Activated CD4-positive, alpha-beta T cell treated with anti-CD3 and anti-CD28 coated beads for 4 hours (primary cell): Measurements from ENCODE around the gene AAK1.
"Not testable (repeated sequence)": the region's sequence is repeated elsewhere in the genome, so short reads cannot be mapped to it uniquely, and the experiment has no call there.

Experiments used
- DNase-seq, 2 donors: peaks; one replicate each; pipeline ENCODE4 v3.0.0-alpha.2; 2020

The AAK1 gene

GRCh38 chr2:69643602-69644505, at the start of gene AAK1:
Gene AAK1, minus strand, starts transcription at chr2:69643739. Its CDS starts 699 bp downstream, at chr2:69643040.
- DNase-seq = peak; percentile 73 to 77

DNA sequence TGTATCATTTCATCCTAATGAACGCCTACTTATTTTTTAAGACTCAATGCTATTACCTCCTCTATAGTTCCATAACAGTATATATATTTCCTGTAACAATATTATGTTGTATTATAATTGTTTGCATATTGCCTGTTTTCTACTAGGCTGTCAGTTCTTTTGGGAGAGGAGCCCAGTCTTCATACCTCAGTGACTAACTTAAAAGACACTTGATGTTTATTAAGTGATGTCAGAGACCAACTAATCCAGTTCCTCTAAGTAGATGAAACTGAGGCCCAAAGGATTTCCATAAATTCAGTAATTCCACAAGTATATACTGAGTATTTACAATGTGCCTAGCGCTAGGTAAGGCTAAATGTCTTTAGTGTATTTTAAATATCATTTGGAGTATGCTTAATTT, 48.9 kb upstream of the AAK1 start:
- no peak for DNase-seq

DNA sequence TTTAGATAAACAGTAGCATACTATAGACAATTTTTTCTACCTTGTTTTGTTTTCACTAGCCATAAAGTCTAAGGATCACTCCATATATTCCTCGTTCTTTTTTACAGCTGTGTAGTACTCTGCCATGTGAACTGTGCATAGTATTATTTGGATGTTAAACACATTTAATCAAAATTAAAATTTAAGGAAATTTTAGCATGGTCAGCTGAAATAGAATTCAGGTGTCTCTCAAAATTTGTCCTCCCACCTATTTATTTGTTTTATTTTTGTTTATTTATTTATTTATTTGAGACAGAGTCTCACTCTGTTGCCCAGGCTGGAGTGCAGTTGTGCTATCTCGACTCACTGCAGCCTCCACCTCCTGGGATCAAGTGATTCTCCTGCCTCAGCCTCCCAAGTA, 46.4 kb upstream of the AAK1 start:
- no peak for DNase-seq

- DNase-seq = no peak
Observed at GRCh38 chr2:69689466-69689865, 45.9 kb upstream of the AAK1 start.

DNA sequence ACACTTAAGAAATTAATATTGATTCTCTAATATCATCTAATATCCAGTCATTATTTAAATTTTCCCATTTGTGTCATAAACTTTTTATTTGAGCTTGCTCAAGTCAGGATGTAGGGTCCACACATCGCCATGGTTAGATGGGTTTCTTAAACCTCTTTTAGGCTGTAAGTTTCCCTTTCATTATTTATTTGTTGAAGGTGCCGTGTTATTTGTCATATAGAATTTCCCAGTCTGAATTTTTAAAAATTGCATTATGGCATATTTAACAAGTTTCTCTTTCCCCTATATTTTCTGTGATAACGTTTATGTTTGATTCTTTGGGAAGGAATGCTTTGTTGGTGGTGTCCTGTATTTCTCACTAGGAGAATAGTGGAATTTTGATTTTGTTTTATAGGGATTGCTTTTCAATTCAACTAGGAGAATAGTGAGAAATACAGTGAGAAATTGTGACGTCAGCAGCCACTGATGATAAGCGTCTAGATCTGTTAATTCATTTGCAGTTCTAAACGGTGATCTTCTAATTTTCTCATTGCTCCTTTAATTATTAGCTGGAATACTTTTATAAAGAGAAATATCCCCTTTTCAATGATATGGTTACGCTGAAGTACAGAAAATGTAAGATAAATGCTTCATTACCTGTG, 44.6 kb upstream of the AAK1 start:
- no peak for DNase-seq

DNA sequence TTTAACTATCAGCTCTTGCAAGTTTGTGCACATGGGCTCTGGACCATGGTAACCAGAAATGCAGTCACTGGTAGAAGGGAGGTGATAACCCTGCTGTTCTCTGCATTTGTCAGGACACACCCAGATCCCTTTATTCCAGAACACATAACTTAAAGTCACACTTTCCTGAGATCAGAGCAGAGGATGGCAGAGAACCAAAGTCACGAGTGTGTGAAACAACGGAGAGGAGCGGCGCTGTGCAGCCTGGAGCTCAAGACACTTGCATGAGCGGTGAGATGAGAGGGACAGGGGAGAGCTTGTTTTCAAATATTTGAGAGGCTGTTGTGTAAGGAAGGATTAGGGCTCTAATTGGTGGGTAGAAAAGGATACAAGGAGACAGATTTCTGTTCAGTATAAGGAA, 43.3 kb upstream of the AAK1 start:
- no peak for DNase-seq

- DNase-seq = no peak
Observed at GRCh38 chr2:69685321-69686048, 41.9 kb upstream of the AAK1 start.

DNA sequence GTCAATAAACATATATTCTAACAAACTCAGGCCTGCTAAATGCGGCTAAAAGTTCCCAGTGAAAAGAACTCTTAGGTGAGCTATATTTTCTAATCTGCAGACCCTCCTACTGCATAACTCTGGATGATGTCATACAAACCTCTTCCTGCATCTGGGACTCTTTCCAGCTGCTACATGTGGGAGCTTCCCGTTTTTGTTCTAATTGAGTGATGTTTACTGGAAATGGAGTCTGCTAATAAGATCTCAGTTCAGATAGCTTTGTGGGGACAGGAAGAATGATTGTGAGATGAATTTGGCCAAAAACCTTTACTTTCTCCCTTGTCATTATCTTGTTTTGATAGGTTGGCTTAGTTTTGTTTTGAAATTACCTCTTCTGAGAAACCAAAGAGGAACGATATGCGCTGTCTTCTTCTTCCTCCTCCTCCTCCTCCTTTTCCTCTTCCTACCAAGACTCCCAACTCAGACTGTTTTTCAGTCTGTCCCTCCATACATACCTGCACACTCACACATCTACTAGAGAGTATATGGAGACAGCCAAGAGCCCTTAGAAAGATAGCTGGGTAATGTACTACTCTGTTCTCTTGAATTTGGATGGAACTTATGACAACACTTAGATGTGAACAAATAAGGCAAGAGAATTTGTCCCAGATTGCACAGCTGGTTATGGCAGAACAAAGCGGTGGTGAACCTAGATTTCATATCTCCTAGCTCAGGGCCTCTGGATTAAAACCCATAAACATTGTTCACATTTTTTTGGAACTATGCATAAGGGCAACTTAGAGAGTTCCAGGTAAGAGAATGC, 39.8 kb upstream of the AAK1 start:
- no peak for DNase-seq

DNA sequence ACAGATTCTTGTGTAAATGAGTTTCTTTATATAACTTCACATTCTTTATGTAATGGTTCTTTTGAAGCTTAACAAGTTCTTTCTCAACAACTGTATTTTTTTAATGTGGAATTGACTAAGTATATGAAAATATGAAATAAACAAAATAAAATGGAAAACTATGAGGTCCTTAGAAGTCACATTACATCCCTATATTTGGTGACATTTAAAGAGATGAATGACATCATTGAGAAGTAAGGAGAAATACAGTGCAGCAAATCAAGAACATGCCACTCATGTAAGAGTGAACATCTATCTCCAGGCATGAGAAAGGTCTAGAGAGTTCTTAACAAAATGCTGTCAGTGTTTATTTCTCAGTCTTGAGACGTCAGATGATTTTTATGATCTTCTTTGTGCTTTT, 39.0 kb upstream of the AAK1 start:
- no peak for DNase-seq

GRCh38 chr2:69680001-69680675, 36.6 kb upstream of the AAK1 start:
- DNase-seq = no peak

GRCh38 chr2:69677914-69678313, 34.4 kb upstream of the AAK1 start:
- DNase-seq = no peak

GRCh38 chr2:69676146-69676545, 32.6 kb upstream of the AAK1 start:
- DNase-seq = no peak

GRCh38 chr2:69674316-69674670, 30.8 kb upstream of the AAK1 start:
- no peak for DNase-seq

- not testable (repeated sequence) for DNase-seq
Observed at GRCh38 chr2:69673098-69673497, 29.6 kb upstream of the AAK1 start.

DNA sequence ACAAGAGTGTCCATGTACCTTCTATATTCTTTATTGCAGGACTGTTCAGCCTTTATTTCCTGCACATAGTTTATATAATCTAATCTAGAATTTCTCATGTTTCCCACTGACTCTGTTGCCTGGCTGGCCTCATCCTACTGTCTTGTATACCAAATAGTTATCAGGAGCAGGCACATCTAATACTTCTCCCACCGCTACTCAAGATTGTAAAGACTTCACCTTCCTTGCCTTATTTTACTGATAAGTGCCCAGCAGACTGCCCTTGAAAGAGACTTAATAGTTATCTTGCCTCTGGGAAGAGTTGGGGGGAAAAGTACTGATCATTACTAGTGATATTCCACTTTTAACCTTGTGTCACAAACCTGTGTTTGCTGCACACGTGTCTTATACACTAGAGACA, 26.1 kb upstream of the AAK1 start:
- no peak for DNase-seq

- no peak for DNase-seq
Observed at GRCh38 chr2:69668598-69668997, 25.1 kb upstream of the AAK1 start.

DNA sequence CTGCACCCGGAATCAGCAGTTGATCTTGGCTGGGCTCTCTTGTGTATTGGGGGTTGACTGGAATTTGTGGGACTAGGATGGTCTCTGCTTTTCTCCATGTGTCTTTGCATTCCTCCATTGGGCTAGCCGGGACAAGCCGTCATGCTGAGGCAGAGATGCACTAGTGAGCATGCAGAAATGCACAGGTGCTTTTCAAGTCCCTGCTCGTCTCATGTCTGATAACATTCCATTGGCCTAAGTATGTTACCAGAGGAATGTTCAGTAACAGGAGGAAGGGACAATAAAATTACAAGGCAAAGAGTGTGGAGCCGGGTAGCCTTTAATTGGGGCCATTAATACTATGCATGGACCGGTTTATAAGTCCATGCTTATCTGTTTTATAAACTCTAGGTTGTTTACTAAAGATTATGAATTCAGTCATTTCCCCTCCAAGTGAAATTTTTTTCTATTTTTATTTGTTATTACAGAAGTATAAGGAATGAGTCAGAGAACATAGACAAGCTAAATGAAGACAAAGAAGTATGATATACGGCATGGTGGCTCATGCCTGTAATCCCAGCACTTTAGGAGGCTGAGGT, 24.4 kb upstream of the AAK1 start:
- DNase-seq = no peak

DNA sequence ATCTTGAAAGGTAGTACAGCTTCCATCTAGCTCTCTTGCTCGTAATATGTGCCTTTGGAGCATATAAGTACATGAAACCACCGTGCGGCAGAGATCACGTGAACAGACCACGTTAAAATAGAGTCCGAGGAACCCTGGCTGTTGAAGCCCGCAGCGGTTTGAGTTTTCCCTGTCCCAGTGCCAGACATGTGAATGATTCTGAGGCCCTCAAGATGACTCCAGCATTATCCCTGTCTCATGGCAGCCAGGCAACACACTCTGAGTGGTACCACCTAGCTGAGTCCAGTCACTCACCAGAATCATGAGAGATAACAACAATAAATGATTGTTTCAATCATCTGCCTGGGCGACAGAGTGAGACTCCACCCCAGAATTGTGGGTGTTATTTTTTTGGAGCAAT, 21.6 kb upstream of the AAK1 start:
- no peak for DNase-seq

GRCh38 chr2:69663860-69664259, 20.3 kb upstream of the AAK1 start:
- DNase-seq = no peak

- DNase-seq = not testable (repeated sequence)
Observed at GRCh38 chr2:69662547-69662946, 19.0 kb upstream of the AAK1 start.

DNA sequence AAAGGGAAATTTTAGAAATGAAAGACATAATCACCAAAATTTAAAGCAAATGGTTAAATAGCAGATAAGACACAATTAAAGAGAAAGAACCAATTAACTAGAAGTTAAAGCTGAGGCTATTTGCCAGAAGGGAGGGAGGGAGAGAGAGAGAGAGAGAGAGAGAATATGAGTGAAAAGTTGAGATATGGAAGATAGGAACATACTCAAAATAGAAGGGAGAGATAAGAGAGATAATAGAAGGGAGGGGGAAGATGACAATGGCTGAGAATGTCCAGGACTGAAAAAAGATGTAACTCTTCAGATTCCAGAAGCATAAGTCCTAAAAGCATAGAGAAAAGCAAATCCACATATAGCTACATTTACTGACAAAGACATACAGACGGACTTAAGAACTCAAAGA, 17.1 kb upstream of the AAK1 start:
- DNase-seq = no peak

- no peak for DNase-seq
Observed at GRCh38 chr2:69659941-69660483, 16.5 kb upstream of the AAK1 start.
